HT1080 (cell line): ENCODE results near the gene TRIM16. TPM values are rescaled to one million over a fixed set of nuclear protein-coding genes. Genes with fewer than 3 reads are reported as not detected.
"Not testable (repeated sequence)": the region's sequence is repeated elsewhere in the genome, so short reads cannot be mapped to it uniquely, and the experiment has no call there.

ENCODE experiments used
- DNase-seq: peaks from one replicate; pipeline ENCODE4 v3.0.0-alpha.2; 2015; ENCODE audit warnings: low read depth
- small RNA-seq: library from RNA; depleted of rRNA; stranded (forward); fragments of <200 nt; gene quantifications from one replicate; pipeline ENCODE3, GENCODE V24; 2014
- total RNA-seq: library from RNA; depleted of rRNA; stranded (reverse); fragments of >200 nt; shearing (Covaris generic); gene quantifications from 2 replicates; pipeline ENCODE4 v1.2.3, GENCODE V29; 2014; rRNA removed

Gene TRIM16
- total RNA-seq, 1 experiment from 2014 or later: 45.9 TPM

- DNase-seq: not testable (repeated sequence)
Measured at GRCh38 chr17:15619331-15620058, 64.6 kb downstream of the TRIM16 start, which contains the start of gene FBXW10B. Gene FBXW10B (minus strand): TSS chr17:15619704. CDS start chr17:15619512, 192 bp downstream.

DNA sequence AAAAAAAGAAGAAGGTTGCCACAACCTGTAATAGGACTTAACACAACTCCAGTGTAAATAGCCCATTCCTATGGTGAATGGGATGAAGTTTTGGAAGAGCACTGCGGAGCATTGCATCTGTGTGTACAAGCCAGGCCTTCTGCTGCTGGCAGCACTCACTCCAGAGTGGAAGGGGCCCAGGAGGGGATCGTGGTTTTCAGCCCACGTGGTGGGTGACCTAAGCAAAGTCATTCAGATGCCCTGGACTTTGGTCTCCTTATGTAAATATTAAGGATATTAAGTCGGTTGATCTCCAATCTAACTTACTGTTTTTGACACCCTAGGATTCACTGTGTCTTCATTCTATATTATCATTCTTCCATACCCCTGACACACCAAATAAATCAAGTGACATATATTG is 67.3 kb downstream of the TRIM16 start:
- DNase-seq: not testable (repeated sequence)

- DNase-seq: not testable (repeated sequence)
Measured at GRCh38 chr17:15615850-15616249, 68.3 kb downstream of the TRIM16 start.

DNA sequence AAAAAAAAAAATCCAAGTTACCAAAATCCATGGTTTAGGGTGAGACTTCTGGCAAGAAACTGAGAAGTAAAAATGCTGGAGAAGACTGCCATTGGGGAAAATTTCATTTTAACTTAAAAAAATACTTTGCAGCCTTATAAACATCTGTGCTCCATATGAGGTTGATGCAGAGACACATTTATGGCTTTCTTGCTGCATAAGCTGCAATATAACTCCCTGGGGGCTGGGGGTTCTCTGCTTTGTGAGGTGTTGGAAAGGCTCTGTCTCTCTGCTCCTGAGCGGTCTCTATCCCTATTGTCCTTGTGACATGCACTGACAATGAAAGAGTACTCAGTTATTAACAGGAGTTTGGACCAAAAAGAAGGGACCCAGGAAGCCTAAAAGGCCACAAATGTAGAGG is 71.0 kb downstream of the TRIM16 start:
- DNase-seq: not testable (repeated sequence)

GRCh38 chr17:15592960-15593359 is 91.2 kb downstream of the TRIM16 start:
- not testable (repeated sequence) for DNase-seq

DNA sequence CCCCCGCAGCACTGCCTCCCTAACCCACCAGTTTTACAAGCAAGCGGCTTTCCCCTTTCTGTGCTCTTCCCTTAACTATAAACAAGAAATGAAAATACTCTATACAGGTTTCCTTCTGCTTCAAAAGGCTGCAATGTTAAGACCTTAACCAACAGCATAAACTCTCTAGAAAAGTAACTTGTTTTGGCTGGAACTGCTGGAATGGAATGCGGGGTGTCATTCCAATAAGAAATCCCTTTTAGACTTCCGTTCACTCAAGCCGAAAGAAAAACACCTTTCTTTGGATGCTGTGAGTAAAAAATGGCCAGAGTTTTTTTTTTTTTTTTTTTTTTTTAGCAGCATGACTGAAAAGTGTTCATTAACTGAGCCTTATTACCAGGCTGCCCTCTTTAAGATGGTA is 92.1 kb downstream of the TRIM16 start:
- DNase-seq: not testable (repeated sequence)

GRCh38 chr17:15590844-15591243 is 93.3 kb downstream of the TRIM16 start:
- not testable (repeated sequence) for DNase-seq

DNA sequence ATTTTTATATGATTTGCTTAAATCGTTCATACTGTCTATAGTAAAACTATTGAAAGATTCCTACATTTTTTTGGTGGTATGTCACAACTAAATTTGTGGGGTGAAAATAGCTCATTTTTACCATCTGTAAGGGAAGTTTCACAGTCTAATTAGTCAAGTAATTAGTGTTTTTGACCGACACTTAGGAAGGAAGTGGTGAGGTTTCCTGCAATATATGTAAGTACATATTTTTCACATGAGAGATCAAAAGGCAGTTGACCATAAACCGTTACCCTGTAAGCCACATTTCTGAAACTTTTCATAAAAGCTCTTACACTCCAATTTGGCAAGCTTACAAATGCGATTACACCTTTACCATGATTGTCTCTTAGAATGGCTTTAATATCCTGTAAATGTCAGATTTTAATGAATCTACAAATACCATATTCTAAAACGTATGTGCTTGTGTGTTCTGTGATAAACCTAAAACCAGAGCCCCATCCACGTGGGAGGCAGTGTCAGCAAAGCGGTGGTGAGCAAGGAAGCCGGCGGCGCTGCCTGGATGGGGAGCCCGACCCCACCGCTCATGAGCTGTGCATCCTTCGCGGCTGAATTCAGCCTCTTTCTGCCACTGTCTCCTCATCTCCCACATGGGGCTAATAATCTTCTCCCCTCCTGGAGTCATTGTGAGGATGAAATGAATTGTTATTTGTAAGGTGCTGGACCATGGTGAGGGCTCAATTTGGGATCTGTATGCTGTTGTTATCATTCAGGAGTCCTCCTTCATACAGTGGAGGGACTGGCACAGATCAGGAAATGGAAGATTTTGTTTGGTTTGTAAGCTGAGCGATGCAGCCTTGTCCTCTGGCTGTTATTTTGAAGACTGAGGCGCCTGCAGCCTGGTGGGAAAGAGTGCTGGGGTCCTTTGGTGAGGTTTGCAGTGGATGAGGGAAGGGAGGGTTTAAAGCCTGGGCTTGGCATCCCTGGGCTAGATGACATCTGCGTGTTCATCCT is 94.3 kb downstream of the TRIM16 start:
- not testable (repeated sequence) for DNase-seq

- DNase-seq: not testable (repeated sequence)
Measured at GRCh38 chr17:15588017-15588416, 96.1 kb downstream of the TRIM16 start.

GRCh38 chr17:15583313-15583712 is 100.8 kb downstream of the TRIM16 start:
- DNase-seq: not testable (repeated sequence)

DNA sequence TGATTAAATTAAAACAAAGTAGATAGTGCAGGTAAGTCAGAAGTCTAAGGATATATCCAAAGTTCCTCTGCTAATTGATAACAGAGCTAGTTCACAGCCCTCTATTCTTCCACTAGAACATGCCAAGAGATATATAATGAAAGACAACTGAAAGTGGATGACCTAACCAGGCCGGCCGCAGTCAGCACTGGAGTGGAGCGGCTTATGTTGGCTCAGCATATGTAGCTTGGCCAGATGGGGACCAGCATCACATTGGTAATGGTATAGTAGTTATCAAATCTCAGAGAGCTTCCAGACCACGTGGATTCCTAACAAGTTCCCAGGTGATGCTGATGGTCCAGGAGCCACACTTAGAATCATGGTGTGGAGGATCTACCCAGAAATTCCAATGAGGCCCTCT is 102.6 kb downstream of the TRIM16 start:
- not testable (repeated sequence) for DNase-seq

Small RNA genes within 50 kb of the gene (small RNA-seq; reads per million reads assigned to genes)
- gene AC005838.1 (not detected), gene ZNF29P (not detected)

Other genes starting within 250 kb of the TRIM16 start
- gene CDRT4, start 216.7 kb downstream of the TRIM16 start, total RNA-seq: 0.53 TPM in 1 of 2 replicates, not detected in the other
- gene TVP23C, start 120.8 kb downstream of the TRIM16 start, total RNA-seq: 4.8 and 5.9 TPM in 2 replicates
- 0.43 and 0.47 TPM in 2 replicates for gene FBXW10B, start 64.6 kb downstream of the TRIM16 start, total RNA-seq
- gene ZNF286A, start 15.4 kb upstream of the TRIM16 start, total RNA-seq: 22.5 and 25.1 TPM in 2 replicates
- not detected in 2 replicates for gene TBC1D26, start 48.0 kb upstream of the TRIM16 start, total RNA-seq